Astrocyte (in vitro differentiated cells and primary cell): Measurements from ENCODE around the gene MOB3B. TPM values are rescaled to one million over a fixed set of nuclear protein-coding genes. Genes with fewer than 3 reads are reported as not detected.

Source experiments
- DNase-seq: peaks from one replicate; pipeline ENCODE4 v3.0.0-alpha.2; 2010; ENCODE audit warnings: low read depth
- FAIRE-seq: peaks from 2 replicates; lab custom pipeline; 2011; peaks lifted over from hg19 to GRCh38; lab: Jason Lieb, UNC
- H2AFZ ChIP-seq: 2 replicates; pipeline ENCODE4 v1.6.0; 2012; ENCODE audit warnings: low read depth, low read length, inconsistent platforms
- H3K27ac ChIP-seq: 2 replicates; pipeline ENCODE4 v1.5.1; 2011; ENCODE audit warnings: low read depth, low read length, inconsistent platforms
- H3K27me3 ChIP-seq: 2 replicates; pipeline ENCODE4 v1.6.0; 2011; ENCODE audit warnings: low read length, inconsistent platforms; ENCODE audit not compliant: insufficient read depth
- H3K36me3 ChIP-seq: 2 replicates; pipeline ENCODE4 v1.5.1; 2011; ENCODE audit warnings: low read length, inconsistent platforms; ENCODE audit not compliant: insufficient read depth
- H3K4me1 ChIP-seq: 2 replicates; pipeline ENCODE4 v1.5.1; 2011; ENCODE audit warnings: low read length, inconsistent platforms; ENCODE audit not compliant: insufficient read depth
- H3K4me2 ChIP-seq: 2 replicates; pipeline ENCODE4 v1.6.0; 2012; ENCODE audit warnings: low read length, inconsistent platforms
- H3K4me3 ChIP-seq: 2 replicates; pipeline ENCODE4 v1.5.1; 2011; ENCODE audit warnings: low read depth, mild to moderate bottlenecking, low read length, inconsistent platforms; ENCODE audit not compliant: insufficient read depth
- H3K79me2 ChIP-seq: 2 replicates; pipeline ENCODE4 v1.6.0; 2012; ENCODE audit warnings: mild to moderate bottlenecking, low read length, inconsistent platforms; ENCODE audit not compliant: insufficient read depth
- H3K9ac ChIP-seq: 2 replicates; pipeline ENCODE4 v1.6.0; 2012; ENCODE audit warnings: mild to moderate bottlenecking, low read length, inconsistent platforms
- H3K9me3 ChIP-seq: 2 replicates; pipeline ENCODE4 v1.5.1; 2012; ENCODE audit warnings: low read depth, mild to moderate bottlenecking, low read length, inconsistent platforms; ENCODE audit not compliant: insufficient read depth
- H4K20me1 ChIP-seq: 2 replicates; pipeline ENCODE4 v1.6.0; 2012; ENCODE audit warnings: low read length, inconsistent platforms; ENCODE audit not compliant: insufficient read depth
- H3K27ac Mint-ChIP-seq: one replicate; pipeline ENCODE4 v1.8.0; 2021; ENCODE audit warnings: mild to moderate bottlenecking, mixed read lengths; ENCODE audit not compliant: unreplicated experiment
- H3K27me3 Mint-ChIP-seq: one replicate; pipeline ENCODE4 v1.8.0; 2021; ENCODE audit warnings: low read depth, mixed read lengths; ENCODE audit not compliant: unreplicated experiment
- H3K36me3 Mint-ChIP-seq: one replicate; pipeline ENCODE4 v1.8.0; 2021; ENCODE audit warnings: low read depth, mixed read lengths; ENCODE audit not compliant: unreplicated experiment
- H3K4me1 Mint-ChIP-seq: one replicate; pipeline ENCODE4 v1.8.0; 2021; ENCODE audit warnings: low read depth, mixed read lengths; ENCODE audit not compliant: unreplicated experiment
- H3K4me3 Mint-ChIP-seq: one replicate; pipeline ENCODE4 v1.8.0; 2021; ENCODE audit warnings: mild to moderate bottlenecking, moderate library complexity, mixed read lengths; ENCODE audit not compliant: unreplicated experiment
- H3K9me3 Mint-ChIP-seq: one replicate; pipeline ENCODE4 v1.8.0; 2021; ENCODE audit warnings: mild to moderate bottlenecking, mixed read lengths; ENCODE audit not compliant: unreplicated experiment
- EZH2 ChIP-seq: IDR thresholded peaks from 2 replicates; pipeline ENCODE4 v1.6.1; 2012; ENCODE audit warnings: mild to moderate bottlenecking, low read length, inconsistent platforms; ENCODE audit not compliant: insufficient read depth
- total RNA-seq: library from RNA; stranded (reverse); gene quantifications from 2 replicates; pipeline ENCODE4 v1.2.1, GENCODE V29; 2021
- TF ChIP-seq, protein P1 (sequence below): IDR thresholded peaks from 2 replicates; pipeline ENCODE4 v1.5.1; 2011; ENCODE audit warnings: low read depth, mild to moderate bottlenecking, inconsistent platforms, low read length, moderate library complexity; ENCODE audit not compliant: insufficient read depth

Gene MOB3B
- total RNA-seq, 1 donor from 2014 or later, result 3.9 TPM

- H3K9me3 Mint-ChIP-seq, result no peaks in the 10 kb centered on the region
- H3K4me1 ChIP-seq, result no peaks in the 10 kb centered on the region
- no peak overlapping the region for H2AFZ ChIP-seq
- no peak overlapping the region for H3K27ac ChIP-seq
- peaks cover 11% of the 10 kb centered on the region for H3K4me1 Mint-ChIP-seq
- peaks cover 2% of the 10 kb centered on the region for H3K36me3 Mint-ChIP-seq
- FAIRE-seq (no peak), DNase-seq (no peak)
- no peak overlapping the region for H3K9ac ChIP-seq
- H3K27me3 Mint-ChIP-seq, result no peaks in the 10 kb centered on the region
- no peaks in the 10 kb centered on the region for H3K79me2 ChIP-seq
- H3K27me3 ChIP-seq, result no peaks in the 10 kb centered on the region
- H3K9me3 ChIP-seq, result no peaks in the 10 kb centered on the region
- H4K20me1 ChIP-seq, result no peaks in the 10 kb centered on the region
- TF ChIP-seq, protein P1, sequence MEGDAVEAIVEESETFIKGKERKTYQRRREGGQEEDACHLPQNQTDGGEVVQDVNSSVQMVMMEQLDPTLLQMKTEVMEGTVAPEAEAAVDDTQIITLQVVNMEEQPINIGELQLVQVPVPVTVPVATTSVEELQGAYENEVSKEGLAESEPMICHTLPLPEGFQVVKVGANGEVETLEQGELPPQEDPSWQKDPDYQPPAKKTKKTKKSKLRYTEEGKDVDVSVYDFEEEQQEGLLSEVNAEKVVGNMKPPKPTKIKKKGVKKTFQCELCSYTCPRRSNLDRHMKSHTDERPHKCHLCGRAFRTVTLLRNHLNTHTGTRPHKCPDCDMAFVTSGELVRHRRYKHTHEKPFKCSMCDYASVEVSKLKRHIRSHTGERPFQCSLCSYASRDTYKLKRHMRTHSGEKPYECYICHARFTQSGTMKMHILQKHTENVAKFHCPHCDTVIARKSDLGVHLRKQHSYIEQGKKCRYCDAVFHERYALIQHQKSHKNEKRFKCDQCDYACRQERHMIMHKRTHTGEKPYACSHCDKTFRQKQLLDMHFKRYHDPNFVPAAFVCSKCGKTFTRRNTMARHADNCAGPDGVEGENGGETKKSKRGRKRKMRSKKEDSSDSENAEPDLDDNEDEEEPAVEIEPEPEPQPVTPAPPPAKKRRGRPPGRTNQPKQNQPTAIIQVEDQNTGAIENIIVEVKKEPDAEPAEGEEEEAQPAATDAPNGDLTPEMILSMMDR, result no peak
- TF ChIP-seq EZH2, result no peak
- no peak overlapping the region for H3K4me3 ChIP-seq
- H3K4me2 ChIP-seq, result no peak overlapping the region
- H3K27ac Mint-ChIP-seq, result no peak overlapping the region
- no peak overlapping the region for H3K4me3 Mint-ChIP-seq
- no peaks in the 10 kb centered on the region for H3K36me3 ChIP-seq
Observed at GRCh38 chr9:27350382-27350976, 179.1 kb downstream of the MOB3B start.

DNA sequence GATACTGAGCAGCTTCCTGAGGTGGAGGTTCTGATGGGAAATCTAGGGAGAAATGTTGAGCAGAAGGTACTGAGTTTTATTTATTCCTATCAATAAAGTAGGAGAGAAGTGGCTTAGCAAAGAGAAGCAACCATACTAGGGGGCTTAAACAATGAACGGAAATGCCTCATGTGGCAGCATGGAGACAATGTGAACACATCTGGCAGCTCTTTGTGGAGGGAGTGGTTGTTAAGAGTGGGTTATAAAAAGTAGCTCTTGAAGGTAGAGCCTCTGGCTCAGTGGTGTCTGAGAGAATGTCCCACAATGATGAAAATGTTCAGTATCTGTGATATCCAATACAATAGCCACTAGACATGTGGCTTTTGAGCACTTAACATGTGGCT lies 179.9 kb downstream of the MOB3B start:
- no peaks in the 10 kb centered on the region for H3K27me3 ChIP-seq
- no peak for DNase-seq
- peaks cover 6% of the 10 kb centered on the region for H3K4me1 Mint-ChIP-seq
- no peak overlapping the region for H3K4me3 ChIP-seq
- no peak for FAIRE-seq
- TF ChIP-seq, protein P1, result no peak
- TF ChIP-seq EZH2, result no peak
- H3K27ac Mint-ChIP-seq, result no peak overlapping the region
- no peaks in the 10 kb centered on the region for H3K36me3 ChIP-seq
- no peaks in the 10 kb centered on the region for H3K4me1 ChIP-seq
- H3K9me3 ChIP-seq, result no peaks in the 10 kb centered on the region
- H3K4me3 Mint-ChIP-seq, result no peak overlapping the region
- no peak overlapping the region for H2AFZ ChIP-seq
- H3K27me3 Mint-ChIP-seq, result no peaks in the 10 kb centered on the region
- H3K27ac ChIP-seq, result no peak overlapping the region
- no peak overlapping the region for H3K4me2 ChIP-seq
- H3K79me2 ChIP-seq, result no peaks in the 10 kb centered on the region
- H3K9ac ChIP-seq, result no peak overlapping the region
- no peaks in the 10 kb centered on the region for H4K20me1 ChIP-seq
- H3K36me3 Mint-ChIP-seq, result peaks cover 2% of the 10 kb centered on the region
- no peaks in the 10 kb centered on the region for H3K9me3 Mint-ChIP-seq

GRCh38 chr9:27348785-27349697 lies 180.6 kb downstream of the MOB3B start:
- no peaks in the 10 kb centered on the region for H3K27me3 ChIP-seq
- H3K4me3 Mint-ChIP-seq, result no peak overlapping the region
- H3K27ac Mint-ChIP-seq, result no peak overlapping the region
- H3K36me3 ChIP-seq, result no peaks in the 10 kb centered on the region
- H3K4me1 ChIP-seq, result no peaks in the 10 kb centered on the region
- no peaks in the 10 kb centered on the region for H3K9me3 ChIP-seq
- DNase-seq, result no peak
- no peak overlapping the region for H3K4me2 ChIP-seq
- TF ChIP-seq, protein P1, result no peak
- no peak for TF ChIP-seq EZH2
- H3K9me3 Mint-ChIP-seq, result no peaks in the 10 kb centered on the region
- no peak overlapping the region for H3K4me3 ChIP-seq
- no peak overlapping the region for H3K9ac ChIP-seq
- FAIRE-seq, result no peak
- H3K4me1 Mint-ChIP-seq, result peaks cover 4% of the 10 kb centered on the region
- H4K20me1 ChIP-seq, result no peaks in the 10 kb centered on the region
- no peaks in the 10 kb centered on the region for H3K27me3 Mint-ChIP-seq
- H2AFZ ChIP-seq, result no peak overlapping the region
- H3K36me3 Mint-ChIP-seq, result peaks cover 2% of the 10 kb centered on the region
- H3K79me2 ChIP-seq, result no peaks in the 10 kb centered on the region
- H3K27ac ChIP-seq, result no peak overlapping the region
